Endothelial cell of umbilical vein (primary cell): ENCODE results near the gene ALG2. TPM values are rescaled to one million over a fixed set of nuclear protein-coding genes. Genes with fewer than 3 reads are reported as not detected.

ENCODE experiments used
- BruUV-seq: library from RNA; stranded (reverse); fragments of 400-500 nt; replicated peaks from 2 replicates; lab custom pipeline; 2021; lab: Mats Ljungman, UMichigan
- CTCF ChIA-PET: fragments of 300-600, 350-600 bp; sonication (Branson Sonifier 250); formaldehyde crosslinking; loops from one replicate; lab custom pipeline; 2021; ENCODE audit warnings: antibody characterized with exemption, inconsistent platforms; lab: Charles Lee
- POLR2A ChIA-PET: fragments of 300-600, 350-600 bp; sonication (Branson Sonifier 250); formaldehyde crosslinking; loops from one replicate; lab custom pipeline; 2021; ENCODE audit warnings: antibody characterized with exemption, inconsistent platforms; lab: Charles Lee
- DNase-seq: peaks from one replicate; pipeline ENCODE4 v3.0.0-alpha.2; 2011; ENCODE audit warnings: low read depth, low spot score
- FAIRE-seq: peaks from 2 replicates; lab custom pipeline; 2011; peaks lifted over from hg19 to GRCh38; lab: Jason Lieb, UNC
- H2AFZ ChIP-seq: 2 replicates; pipeline ENCODE4 v1.6.0; 2012; ENCODE audit warnings: low read depth, low read length, control low read depth, inconsistent platforms
- H3K27ac ChIP-seq: 2 replicates; pipeline ENCODE4 v1.5.1; 2011; ENCODE audit warnings: low read depth, mild to moderate bottlenecking, control low read depth, low read length, moderate library complexity; ENCODE audit not compliant: insufficient read depth
- H3K27me3 ChIP-seq, 2 experiments: 2 replicates each; pipeline versions ENCODE4 v1.6.0 to v1.6.1; 2011; ENCODE audit warnings: low read length in 2 of 2, mixed read lengths in 1 of 2; ENCODE audit not compliant: control insufficient read depth in 2 of 2, insufficient read depth in 2 of 2
- H3K36me3 ChIP-seq, 2 experiments: 2 replicates in 1 of 2; 3 replicates in 1 of 2; pipeline ENCODE4 v1.5.1; 2011; ENCODE audit warnings: low read length in 2 of 2, mild to moderate bottlenecking in 1 of 2, moderate library complexity in 1 of 2; ENCODE audit not compliant: control insufficient read depth in 2 of 2, insufficient read depth in 2 of 2; ENCODE audit errors: extremely low read depth in 1 of 2
- H3K4me1 ChIP-seq: 3 replicates; pipeline ENCODE4 v1.5.1; 2011; ENCODE audit warnings: mild to moderate bottlenecking, low read length; ENCODE audit not compliant: control insufficient read depth, insufficient read depth; ENCODE audit errors: extremely low read depth
- H3K4me2 ChIP-seq: 2 replicates; pipeline ENCODE4 v1.6.1; 2011; ENCODE audit warnings: low read length, control low read depth, mixed read lengths; ENCODE audit not compliant: insufficient read depth
- H3K4me3 ChIP-seq, 3 experiments: fragments of 200-600 bp in 1 of 3; sonication (generic), shearing (Covaris generic) in 1 of 3; replicated peaks in 1 of 3; 2 replicates each; pipeline ENCODE4 v1.5.1; 2011 to 2016; ENCODE audit warnings: control low read depth in 3 of 3, low read length in 3 of 3, mild to moderate bottlenecking in 2 of 3, inconsistent platforms in 1 of 3, low read depth in 1 of 3, moderate library complexity in 1 of 3; ENCODE audit not compliant: insufficient read depth in 1 of 3
- H3K79me2 ChIP-seq: 2 replicates; pipeline ENCODE4 v1.6.0; 2012; ENCODE audit warnings: low read length, inconsistent platforms; ENCODE audit not compliant: control insufficient read depth, insufficient read depth
- H3K9ac ChIP-seq: replicated peaks from 2 replicates; pipeline ENCODE3; 2011; ENCODE audit warnings: low read length, control low read depth; ENCODE audit not compliant: insufficient read depth; ENCODE audit errors: extremely low read depth
- H3K9me1 ChIP-seq: replicated peaks from 3 replicates; pipeline ENCODE4 v1.6.0; 2011; ENCODE audit warnings: mild to moderate bottlenecking, low read length; ENCODE audit not compliant: control insufficient read depth, insufficient read depth; ENCODE audit errors: extremely low read depth
- H3K9me3 ChIP-seq: replicated peaks from 2 replicates; pipeline ENCODE4 v1.5.1; 2012; ENCODE audit warnings: low read length, inconsistent platforms; ENCODE audit not compliant: control insufficient read depth, insufficient read depth
- H4K20me1 ChIP-seq: replicated peaks from 2 replicates; pipeline ENCODE3; 2011; ENCODE audit warnings: mild to moderate bottlenecking, low read length; ENCODE audit not compliant: control insufficient read depth, insufficient read depth; ENCODE audit errors: extremely low read depth
- CTCF ChIP-seq, 2 donors: IDR thresholded peaks; 1 replicate in 1 of 2; 2 replicates in 1 of 2; pipeline ENCODE4 v1.5.1; 2011; ENCODE audit warnings: low read length in 2 of 2, mild to moderate bottlenecking in 2 of 2, moderate library complexity in 2 of 2, control low read depth in 1 of 2, inconsistent platforms in 1 of 2, low read depth in 1 of 2; ENCODE audit not compliant: insufficient read depth in 1 of 2; ENCODE audit errors: extremely low read depth in 1 of 2
- EZH2 ChIP-seq: IDR thresholded peaks from 2 replicates; pipeline ENCODE4 v1.6.1; 2012; ENCODE audit warnings: borderline replicate concordance, low read depth, mild to moderate bottlenecking, moderate library complexity, low read length, inconsistent platforms; ENCODE audit not compliant: severe bottlenecking
- FOS ChIP-seq: IDR thresholded peaks from 2 replicates; pipeline ENCODE4 v1.6.1; 2011; ENCODE audit warnings: mild to moderate bottlenecking, low read length, moderate library complexity, borderline replicate concordance; ENCODE audit not compliant: insufficient read depth
- GATA2 ChIP-seq: IDR thresholded peaks from 2 replicates; pipeline ENCODE4 v1.7.0; 2011; ENCODE audit warnings: low read depth, mild to moderate bottlenecking, moderate library complexity, mixed read lengths, low read length; ENCODE audit not compliant: insufficient read length, insufficient read depth
- JUN ChIP-seq: IDR thresholded peaks from 2 replicates; pipeline ENCODE4 v1.6.1; 2011; ENCODE audit warnings: borderline replicate concordance, low read depth; ENCODE audit not compliant: insufficient read length, insufficient read depth
- MYC ChIP-seq: IDR thresholded peaks from one replicate; pipeline ENCODE4 v1.6.1; 2011; ENCODE audit warnings: mild to moderate bottlenecking, low read depth, low read length
- POLR2A ChIP-seq: IDR thresholded peaks from 2 replicates; pipeline ENCODE4 v1.6.1; 2012; ENCODE audit warnings: low read depth, mild to moderate bottlenecking, control low read depth, low read length
- dilution Hi-C: fragments of 300-500 bp; cut with MboI; formaldehyde crosslinking; loops from one replicate; pipeline ENCODE4 v1.15.0; 2019; ENCODE audit warnings: low sequenced_read_pairs; ENCODE audit not compliant: extremely low pct_ligation_motif_present
- intact Hi-C: fragments of 100-400 bp; cut with micrococcal nuclease; formaldehyde crosslinking; loops from one replicate; pipeline ENCODE4 v1.10.0; 2022
- polyA plus RNA-seq, 4 experiments: library from polyadenylated mRNA; depleted of rRNA in 3 of 4; stranded (reverse) in 3 of 4; unstranded in 1 of 4; fragments of >200 nt; gene quantifications; 2 replicates each; pipeline versions ENCODE4 v1.2.1 to v1.2.3, GENCODE V29; 2011 to 2012; ENCODE audit warnings: missing spikeins in 1 of 4
- total RNA-seq: library from RNA; stranded (reverse); gene quantifications from 2 replicates; pipeline ENCODE4 v1.2.3, GENCODE V29; 2021

Gene ALG2
- total and polyA plus RNA-seq, 2 donors (not counting 3 experiments of a cell fraction or from before 2014, with no cell fraction given): 32.4 to 40.7 TPM

DNA sequence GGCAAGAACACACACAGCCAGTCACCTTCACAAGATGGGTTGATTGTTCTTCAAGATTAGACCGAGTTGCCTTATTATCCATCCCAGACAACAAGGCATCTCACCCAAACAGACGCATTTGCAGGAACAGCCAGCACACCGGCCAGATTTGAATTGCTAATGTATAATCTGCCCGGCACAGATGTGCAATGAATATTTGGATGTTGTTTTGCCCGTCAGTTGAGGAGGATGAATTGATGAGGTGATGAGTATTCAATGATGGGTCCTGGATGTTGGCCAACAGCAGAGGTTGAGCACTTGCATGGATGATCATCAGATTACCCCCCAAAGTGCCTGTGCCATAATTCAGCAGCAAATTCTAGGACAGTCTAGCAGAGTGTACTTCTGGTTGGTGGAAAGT, 20.1 kb downstream of the ALG2 start:
- Histone ChIP-seq H3K79me2 (no peaks in the 10 kb centered on the region), H3K9me1 (no peaks in the 10 kb centered on the region), H3K9me3 (no peaks in the 10 kb centered on the region), H3K27me3 (peaks cover 1 to 2% of the 10 kb centered on the region in 2 experiments), H3K4me1 (no peaks in the 10 kb centered on the region), H3K27ac (no peak overlapping the region), H3K9ac (no peak overlapping the region), H3K4me2 (no peak overlapping the region), H3K4me3 (no peak overlapping the region), H3K36me3 (no peaks in the 10 kb centered on the region), H2AFZ (no peak overlapping the region), H4K20me1 (no peaks in the 10 kb centered on the region)
- dilution Hi-C loops: no loop called here
- CTCF ChIA-PET: interaction anchor here (0.7 to 2.0 kb wide), 2 partner anchors 15 to 24 kb away, joined by 3 to 5 read pairs; no protein-coding TSS in a partner anchor
- intact Hi-C loops: no loop called here
- TF ChIP-seq POLR2A (no peak), FOS (no peak), GATA2 (no peak), EZH2 (no peak), MYC (no peak), CTCF (IDR thresholded peaks at IDR 0.05; ENCODE audit: extremely low read depth in 1 of 2, insufficient read depth in 1 of 2, low read depth in 1 of 2, low read length in 2 of 2) (no peak), JUN (no peak)
- DNase-seq (no peak), FAIRE-seq (no peak)
- POLR2A ChIA-PET: no interaction called here
- BruUV-seq: no TSS peak
